GM18858 (cell line): ENCODE data around the gene PLA2G15.
"Not testable (repeated sequence)": the region's sequence is repeated elsewhere in the genome, so short reads cannot be mapped to it uniquely, and the experiment has no call there.

ENCODE experiments used
- ATAC-seq: cut with Tn5 transposase; IDR thresholded peaks from one replicate; pipeline ENCODE4 v1.9.1; 2021; ENCODE audit not compliant: unreplicated experiment

Gene PLA2G15

DNA sequence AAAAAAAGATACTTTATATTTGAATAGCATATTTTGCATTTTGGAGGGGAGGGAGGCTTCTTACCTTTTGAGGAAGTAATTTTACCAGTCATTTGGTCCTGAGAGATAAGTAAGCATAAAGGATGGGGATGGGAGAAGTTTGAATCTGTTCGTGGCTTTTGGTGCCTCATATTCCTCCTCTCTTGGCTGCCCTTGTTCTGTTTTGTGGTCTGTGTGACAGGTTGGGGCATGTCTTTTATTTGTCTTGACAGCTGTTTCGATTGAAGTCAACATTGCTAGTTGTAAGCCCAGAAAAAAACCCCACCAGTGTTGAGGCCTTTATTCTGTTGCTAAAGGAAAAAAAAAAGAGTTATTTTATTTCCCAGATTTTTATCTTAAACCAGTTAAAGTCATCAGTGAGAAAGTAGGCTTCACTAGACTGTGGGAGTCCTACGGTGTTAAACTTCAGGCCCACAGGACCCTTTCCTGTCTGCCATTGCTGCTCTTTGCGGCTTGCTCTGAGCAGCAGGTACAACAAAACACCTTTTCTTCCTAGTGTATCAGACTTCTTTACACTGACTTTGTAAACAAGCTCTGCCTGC lies 30.5 kb downstream of the PLA2G15 start:
- ATAC-seq = peak; percentile 68

DNA sequence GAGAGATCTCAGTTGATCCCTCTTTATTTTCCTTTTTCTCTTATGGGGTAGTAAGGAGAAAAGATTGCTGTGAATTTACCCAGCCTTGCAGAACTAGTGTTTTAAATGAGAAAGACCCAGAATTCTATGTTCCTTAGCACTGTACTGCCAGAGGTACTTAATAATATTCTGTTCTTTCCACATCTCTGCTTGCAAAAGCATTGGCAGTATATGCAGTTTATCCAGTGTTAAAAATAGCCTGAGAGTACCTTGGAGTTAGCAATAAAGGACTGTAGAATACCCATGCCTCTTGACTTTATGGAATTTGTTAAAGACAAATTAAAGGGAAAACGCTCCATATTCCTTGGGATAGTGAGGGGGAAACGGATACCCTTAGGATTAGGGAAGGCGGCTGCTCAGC lies 31.1 kb downstream of the PLA2G15 start:
- no peak for ATAC-seq

DNA sequence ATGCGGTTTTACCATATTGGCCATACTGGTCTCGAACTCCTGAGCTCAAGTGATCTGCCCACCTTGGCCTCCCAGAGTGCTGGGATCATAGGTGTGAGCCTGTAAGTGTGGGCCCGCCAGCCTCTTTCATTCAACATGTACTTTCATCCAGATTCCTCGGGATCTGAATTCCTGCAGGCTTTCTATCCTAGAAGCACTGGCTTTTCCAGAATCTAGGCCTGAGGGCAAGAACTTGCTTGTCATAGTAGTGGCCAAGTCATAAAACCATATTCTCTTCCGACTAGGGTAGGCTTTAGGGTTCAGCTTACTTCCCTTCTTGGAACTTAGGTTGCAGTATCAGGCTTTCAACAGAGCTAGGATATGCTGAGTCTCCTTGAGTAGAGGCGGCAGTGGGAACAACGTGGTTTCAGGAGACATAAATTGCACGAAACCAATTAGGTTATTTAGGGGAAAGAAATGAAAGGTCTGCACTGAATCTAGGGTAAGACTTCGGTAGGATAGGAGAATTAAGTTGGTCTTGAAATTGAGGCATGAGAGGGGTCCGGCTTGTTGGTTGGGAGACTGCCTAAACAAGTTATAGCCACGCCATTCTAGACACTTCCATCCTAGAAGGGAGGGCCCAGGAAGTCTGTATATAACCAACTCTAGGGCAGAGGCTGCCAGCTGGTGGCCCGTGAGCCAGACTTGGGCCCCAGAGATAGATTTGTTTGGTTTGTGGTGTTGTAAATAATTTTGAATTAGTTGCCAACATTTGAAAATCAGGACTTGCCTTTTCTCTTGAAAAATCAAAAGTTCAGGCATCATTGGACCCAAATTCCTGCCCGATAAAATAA lies 34.8 kb downstream of the PLA2G15 start:
- ATAC-seq = no peak

DNA sequence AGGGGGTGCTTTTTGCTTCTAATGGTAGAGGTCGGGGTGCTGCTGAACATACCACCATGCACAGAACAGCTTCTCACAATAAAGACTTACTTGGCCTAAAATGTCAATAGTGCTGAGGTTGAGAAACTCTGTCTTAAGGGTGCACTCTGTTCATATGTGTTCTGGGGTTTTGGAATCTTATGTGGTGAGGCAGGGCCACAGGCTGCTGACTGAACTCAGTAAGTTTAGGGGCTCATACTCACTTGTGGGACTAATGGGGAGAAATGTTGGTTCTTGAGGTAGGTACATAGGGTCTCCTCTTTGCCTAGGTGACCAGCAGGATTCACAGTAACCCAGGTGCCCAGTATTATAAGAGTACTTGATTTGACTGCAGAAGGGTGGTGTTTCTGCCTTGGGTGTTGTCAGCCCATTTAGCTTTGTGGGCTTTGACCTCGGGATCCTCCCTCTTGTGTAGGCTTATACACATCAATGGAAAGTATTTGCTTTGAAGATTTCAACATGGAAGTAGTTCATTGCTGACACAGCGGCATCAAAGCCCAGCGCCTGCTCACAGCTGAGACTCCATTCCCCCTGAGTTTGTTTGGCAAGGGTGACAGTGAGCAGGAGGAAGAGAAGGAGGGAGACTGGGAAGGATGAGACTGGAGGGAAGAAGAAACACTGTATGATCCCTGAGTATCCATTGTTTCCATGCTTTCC lies 36.3 kb downstream of the PLA2G15 start:
- ATAC-seq = no peak

DNA sequence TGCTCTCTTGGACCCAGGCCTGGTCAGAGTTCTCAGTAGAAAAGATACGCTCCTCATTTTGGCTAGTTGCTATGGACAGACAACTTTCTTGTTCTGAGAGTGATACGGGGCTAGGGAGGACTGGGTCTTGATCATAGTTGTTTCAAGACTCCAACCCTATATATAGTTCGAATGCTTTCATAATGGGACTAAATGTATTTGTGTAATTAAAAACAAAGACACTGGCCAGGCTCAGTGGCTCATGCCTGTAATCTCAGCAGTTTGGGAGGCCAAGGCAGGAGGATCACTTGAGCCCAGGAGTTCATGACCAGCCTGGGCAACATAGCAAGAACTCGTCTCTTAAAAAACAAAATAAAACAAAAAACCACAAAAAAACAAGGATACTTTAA lies 36.9 kb downstream of the PLA2G15 start:
- ATAC-seq = no peak

DNA sequence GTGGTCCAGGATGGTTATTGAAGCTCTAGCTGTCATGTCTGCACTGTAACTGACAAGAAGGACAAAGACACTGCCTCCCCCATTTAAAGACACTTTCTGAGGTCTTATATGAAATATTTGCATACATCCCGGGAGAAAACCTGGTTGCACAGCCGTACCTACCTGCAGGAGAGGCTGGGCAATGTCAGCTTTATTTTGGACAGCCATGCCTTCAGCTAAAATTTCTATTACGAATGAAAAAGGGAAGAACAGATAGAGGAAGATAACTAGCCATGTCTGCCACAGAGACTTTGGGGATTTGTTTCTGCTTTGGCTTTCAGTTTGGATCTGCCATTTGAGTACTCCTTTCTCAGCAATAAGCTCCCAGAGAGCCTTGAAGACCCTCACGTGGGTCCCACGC lies 38.2 kb downstream of the PLA2G15 start:
- no peak for ATAC-seq

DNA sequence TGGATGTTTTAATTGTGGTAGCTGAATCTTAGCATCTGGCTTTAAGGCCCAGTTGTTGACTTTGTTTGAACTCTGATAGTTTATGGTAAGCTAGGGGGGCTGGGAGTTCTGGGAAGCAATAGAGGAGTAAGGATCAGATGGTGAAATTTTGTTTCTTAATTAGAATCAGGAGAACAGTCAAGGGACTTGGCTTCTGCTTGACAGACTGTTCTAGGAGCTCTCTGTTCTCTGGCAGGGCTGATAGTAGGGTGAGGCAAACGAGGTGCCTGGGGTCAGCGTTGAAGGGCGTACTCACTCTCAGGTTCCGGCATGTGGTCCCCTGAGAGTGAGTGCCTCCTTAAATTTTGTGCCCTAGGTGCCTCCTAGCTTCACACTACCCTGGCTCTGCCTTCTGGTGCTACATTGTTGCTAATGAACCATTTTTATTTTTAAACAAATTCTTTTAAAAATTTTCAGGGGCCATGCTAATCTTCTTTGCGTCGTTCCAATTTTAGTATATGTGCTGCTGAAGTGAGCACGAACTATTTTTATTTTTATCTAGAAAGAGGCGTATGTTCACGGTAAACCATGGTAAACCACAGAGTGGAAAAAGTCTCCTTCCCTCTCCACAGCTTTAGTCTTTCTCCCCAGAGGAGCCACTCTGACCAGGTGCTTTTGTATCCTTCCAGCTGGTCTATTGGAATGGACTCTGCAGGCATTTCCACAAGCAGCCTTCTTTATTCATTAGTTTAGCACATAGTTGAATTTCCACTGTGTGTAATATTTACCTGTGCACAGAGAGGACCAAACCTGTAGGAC lies 38.8 kb downstream of the PLA2G15 start:
- no peak for ATAC-seq

DNA sequence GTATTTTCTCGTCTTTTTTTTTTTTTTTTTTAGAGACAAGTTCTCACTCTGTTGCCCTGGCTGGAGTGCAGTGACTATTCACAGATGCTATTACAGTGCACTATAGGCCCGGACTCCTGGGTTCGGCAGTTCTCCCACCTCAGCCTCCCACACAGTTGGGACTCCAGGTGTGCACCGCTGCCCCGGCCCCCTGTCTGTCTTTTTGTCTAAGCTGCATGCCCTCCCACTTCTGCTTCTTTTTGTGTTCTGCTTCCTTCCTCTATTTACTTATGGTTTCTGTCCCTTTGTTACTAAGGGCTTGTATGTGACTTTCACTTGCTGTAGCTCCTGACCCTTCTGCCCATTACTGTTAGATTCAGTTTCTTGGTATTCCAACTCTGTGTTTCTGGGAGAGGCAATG lies 39.7 kb downstream of the PLA2G15 start:
- ATAC-seq = no peak

DNA sequence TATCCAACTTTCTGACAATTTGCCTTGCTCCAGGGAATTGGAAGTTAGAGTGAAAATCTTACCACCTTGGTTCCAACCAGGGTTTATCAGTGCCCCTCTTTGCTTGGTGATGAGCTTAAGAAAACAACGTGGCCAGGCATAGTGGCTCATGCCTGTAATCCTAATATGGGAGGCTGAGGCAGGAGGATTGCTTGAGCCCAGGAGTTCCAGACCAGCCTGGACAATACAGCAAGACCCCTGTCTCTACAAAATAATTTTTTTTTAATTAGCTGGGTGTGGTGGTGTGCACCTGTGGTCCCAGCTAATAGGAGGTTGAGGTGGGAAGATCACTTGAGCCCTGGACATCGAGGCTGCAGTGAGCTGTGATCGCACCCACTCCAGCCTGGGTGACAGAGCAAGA lies 40.5 kb downstream of the PLA2G15 start:
- no peak for ATAC-seq

DNA sequence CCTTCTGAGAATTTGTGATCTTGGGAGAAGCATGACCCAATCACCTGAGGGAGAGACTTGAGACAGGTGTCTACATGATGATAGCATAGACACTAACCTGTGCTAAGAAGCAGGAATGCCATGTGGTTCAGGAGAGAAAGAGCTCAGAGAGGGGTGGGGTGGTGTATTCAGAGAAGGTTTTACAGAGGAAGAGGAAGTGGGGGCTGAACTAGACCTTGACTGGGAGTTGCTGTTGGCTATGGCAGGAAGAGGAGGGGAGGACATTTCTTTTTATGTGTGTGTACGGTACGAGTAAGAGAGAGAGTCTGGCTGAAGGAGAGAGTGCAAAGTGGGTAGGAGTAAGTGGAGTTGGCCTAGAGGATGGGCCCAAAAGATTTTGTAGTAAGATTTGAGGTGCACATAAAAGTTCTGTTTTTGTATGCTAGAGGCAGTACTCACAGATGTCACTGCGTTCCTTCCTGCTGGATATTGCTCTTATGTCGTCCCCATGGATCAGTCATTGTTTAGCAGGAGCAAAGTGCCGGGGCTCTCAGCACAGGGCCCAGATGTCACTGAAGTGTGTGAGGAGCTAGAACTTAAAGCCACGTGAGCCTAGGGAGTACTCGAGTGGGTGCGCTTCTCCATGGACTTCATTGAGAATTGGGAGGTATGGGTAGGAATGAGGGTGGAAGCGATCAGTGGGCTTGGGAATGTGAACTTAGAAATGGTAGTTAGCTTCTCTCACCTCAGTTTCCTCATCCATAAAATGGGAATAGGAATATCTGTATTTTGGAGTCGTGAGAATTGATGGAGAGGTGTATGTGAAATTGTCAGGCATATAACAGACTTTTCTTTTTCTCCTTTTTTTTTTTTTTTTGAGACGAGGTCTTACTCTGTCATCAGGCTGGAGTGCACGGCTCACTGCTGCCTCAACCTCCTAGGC lies 41.2 kb downstream of the PLA2G15 start:
- no peak for ATAC-seq

DNA sequence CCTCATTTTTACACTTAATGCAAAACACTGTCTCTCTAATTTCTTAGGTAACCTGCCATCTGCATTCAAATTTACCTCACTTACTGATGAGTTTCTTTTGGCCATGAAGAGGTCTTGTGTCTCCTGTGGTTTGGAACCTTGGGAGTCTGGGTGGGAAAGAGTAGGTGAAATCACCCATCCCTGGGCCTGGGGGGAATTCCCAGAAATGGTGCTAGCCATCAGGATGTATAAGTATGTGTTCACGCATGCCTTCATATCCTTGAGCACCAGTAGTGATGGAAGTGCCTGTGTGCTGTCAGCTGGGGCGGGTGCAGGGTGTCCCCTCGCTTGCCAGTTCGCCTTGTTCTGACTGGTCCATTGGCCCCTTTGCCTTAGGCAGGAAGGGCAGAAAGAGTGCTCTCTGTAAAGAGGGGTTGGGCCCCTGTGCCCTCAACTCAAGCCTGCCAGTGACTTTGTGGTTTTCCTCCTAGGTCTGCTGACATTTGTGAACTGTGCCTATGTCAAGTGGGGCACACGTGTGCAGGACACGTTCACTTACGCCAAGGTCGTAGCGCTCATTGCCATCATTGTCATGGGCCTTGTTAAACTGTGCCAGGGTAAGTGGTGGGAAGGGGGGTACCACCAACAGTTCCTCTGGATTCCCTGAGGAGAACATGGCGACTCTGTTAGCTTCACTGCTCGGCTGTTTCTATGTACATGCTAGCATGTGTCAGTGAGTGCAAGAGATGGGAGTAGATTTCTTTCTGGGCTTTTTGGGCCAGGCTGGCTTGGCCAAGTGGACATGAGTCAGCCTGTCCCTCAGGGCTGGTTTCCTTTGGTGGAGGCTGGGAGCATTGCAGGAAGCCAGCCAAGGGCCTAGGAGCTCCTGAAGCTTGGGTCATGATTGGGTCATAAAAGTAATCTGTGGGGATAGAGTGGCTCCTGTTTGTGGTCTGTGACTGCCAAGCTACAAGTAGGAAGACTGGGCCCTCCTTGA lies 42.4 kb downstream of the PLA2G15 start:
- ATAC-seq = no peak

DNA sequence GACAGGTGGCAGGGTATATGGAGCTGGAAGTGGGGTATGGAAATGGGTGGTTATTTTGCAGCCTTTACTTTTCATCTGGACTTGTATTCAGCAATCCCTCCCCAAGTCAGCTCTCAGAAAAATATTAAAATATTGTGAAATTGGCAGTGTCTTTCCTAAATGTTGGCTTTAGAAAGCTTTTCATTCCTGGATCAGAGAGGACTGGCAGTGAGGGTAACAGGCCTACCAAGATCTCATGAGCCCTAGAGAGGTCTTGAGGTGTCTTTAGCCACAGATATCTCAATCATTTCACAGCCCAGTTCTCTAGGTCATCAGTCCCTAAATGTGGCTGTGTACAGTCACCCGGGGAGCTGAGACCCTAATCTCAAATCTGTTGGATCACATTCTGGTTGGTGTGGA lies 43.1 kb downstream of the PLA2G15 start:
- ATAC-seq = no peak

DNA sequence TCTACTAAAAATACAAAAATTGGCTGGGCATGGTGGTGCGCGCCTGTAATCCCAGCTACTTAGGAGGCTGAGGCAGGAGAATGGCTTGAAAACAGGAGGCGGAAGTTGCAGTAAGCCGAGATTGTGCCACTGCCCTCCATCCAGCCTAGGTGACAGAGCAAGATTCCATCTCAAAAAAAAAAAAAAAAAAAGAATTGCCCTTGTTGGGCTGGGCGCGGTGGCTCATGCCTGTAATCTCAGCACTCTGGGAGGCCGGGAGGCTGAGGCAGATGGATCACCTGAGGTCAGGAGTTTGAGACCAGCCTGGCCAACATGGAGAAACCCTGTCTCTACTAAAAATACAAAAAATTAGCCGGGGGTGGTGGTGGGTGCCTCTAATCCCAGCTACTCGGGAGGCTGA lies 43.6 kb downstream of the PLA2G15 start:
- ATAC-seq = not testable (repeated sequence)

DNA sequence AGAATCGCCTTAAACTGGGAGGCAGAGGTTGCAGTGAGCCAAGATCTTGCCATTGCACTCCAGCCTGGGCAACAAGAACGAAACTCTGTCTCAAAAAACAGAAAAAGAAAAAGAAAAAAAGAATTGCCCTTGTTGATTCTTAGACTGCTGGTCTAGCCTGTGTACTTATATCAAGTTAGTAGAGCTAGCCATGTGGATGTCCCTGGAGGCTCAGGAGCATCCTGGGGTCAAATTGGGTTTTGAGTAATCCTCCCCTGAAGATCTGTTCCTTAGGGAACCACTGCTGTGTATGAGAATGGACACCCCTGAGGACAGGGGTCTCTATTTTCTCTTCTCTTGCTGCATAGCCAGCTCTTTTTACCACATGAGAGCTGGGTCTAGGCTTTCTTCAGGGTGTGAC lies 44.0 kb downstream of the PLA2G15 start:
- ATAC-seq = no peak

DNA sequence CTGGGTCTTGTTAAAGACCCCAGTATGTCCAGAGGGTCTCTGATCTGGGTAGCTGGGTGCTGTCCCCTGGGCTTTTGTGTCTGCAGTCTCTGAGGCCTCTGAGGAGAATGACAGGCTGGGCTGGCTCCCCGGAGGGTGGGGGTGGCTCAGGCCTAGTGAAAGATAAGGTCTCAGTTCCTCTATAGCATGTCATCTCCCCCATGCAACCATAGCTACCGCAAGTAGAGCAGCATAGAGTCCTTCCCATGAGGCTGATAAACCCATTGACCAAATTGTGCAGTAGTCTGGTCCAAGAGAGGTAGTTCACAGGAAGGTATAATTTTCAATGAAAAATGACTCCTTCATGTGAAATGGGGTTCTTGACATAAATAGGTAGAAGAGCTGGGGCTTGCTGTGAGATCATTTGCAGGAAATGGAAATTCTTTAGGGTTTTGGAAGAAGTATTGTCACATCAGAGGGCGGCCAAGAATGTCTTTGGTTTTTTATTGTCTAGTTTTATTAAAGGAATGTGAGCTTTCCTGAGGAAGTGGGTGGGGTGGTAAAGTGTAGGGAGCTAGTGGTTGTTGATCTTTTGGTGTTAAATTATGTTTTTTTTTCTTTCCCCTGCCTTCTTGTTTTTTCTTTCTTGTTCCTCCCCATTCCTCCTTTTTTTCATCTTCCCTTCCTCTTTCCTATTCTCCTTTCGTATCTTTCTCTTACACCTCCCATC lies 44.6 kb downstream of the PLA2G15 start:
- ATAC-seq = peak; percentile 74

DNA sequence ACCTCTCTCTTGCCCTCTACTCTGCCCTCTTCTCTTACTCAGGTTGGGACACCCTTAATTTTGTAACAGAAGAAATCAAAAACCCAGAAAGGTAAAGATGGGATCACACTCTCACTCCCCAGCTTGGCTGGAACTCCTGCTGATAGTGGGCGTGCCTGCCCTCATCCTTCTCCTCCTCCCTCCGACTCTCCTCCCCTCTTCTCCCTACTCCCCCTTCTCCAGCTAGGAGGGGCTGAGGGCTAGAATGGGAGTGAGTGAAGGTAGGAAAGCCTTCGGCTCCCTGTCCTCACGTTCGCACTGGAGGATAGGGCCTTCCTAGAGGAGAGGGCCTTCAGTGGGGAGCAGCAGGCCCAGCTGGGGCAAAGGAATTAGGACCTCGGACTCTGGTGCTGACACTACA lies 45.3 kb downstream of the PLA2G15 start:
- ATAC-seq = no peak

DNA sequence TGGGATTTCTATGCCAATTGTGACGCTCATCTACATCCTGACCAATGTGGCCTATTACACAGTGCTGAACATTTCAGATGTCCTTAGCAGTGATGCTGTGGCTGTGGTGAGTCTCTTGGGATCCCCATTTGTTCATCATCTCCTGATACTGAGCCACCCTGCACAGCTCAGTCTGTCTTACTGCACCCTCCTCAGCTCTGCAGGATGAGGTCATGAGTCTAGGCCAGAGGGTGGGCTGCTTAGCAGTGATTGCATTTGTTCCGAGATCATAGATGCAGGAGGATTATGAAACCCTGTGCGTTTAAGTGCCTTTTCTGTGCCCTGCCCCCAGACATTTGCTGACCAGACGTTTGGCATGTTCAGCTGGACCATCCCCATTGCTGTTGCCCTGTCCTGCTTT lies 46.1 kb downstream of the PLA2G15 start:
- ATAC-seq = no peak

DNA sequence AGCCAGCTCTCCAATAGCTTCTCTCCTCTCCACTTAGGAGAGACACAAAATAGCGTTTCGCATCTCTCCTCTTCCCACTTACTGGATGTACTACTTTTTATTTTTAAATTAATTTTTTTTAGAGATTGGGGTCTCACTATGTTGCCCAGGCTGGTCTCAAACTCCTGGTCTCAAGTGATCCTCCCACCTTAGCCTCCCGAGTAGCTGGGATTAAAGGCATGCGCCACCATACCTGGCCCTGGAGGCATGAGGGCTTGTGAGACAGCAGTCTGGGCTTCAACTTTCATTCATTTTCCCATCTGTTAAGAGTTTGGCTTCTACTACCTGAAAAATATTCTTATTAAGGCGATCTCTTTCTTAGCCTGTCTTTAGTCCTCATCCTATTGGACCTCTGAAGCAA lies 47.3 kb downstream of the PLA2G15 start:
- ATAC-seq = no peak

DNA sequence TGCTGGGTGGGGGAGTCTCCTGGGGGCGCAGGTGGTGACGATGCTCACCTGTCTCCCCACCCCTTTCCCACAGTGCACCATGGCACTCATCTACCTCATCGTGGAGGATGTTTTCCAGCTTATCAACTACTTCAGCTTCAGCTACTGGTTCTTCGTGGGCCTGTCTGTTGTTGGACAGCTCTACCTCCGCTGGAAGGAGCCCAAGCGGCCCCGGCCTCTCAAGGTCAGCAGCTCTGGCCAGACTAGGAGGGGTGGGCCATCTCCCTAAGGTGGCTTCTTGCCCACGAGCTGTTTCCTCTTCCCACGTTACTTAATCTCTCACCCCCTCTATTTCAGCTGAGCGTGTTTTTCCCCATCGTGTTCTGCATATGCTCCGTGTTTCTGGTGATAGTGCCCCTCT lies 51.1 kb downstream of the PLA2G15 start:
- ATAC-seq = no peak
